VCaP (cell line): ENCODE results near the gene PRKCQ.
"Not testable (repeated sequence)": the region's sequence is repeated elsewhere in the genome, so short reads cannot be mapped to it uniquely, and the experiment has no call there.

Experiments used
- H3K27ac ChIP-seq: fragments of 450-650 bp; 2 replicates; pipeline ENCODE4 v1.5.1; 2017
- CTCF ChIP-seq: fragments of 450-650 bp; conservative IDR thresholded peaks from 2 replicates; pipeline ENCODE4 v1.5.1; 2017; ENCODE audit warnings: mild to moderate bottlenecking, moderate library complexity

Gene PRKCQ

GRCh38 chr10:6383096-6383812, 196.8 kb downstream of the PRKCQ start:
- no peak for TF ChIP-seq CTCF
- no peak overlapping the region for H3K27ac ChIP-seq

GRCh38 chr10:6382081-6382480, 198.0 kb downstream of the PRKCQ start:
- no peak overlapping the region for H3K27ac ChIP-seq
- no peak for TF ChIP-seq CTCF

- not testable (repeated sequence) for H3K27ac ChIP-seq
Observed at GRCh38 chr10:6380478-6380877, 199.6 kb downstream of the PRKCQ start.

GRCh38 chr10:6379015-6379776, 200.9 kb downstream of the PRKCQ start:
- TF ChIP-seq CTCF = no peak
- H3K27ac ChIP-seq = no peak overlapping the region
